Thymus (tissue), 11 donors: ENCODE results near the gene CADPS2. TPM values are rescaled to one million over a fixed set of nuclear protein-coding genes. Genes with fewer than 3 reads are reported as not detected.

Experiments used
- DNase-seq, 9 donors: peaks; one replicate each; pipeline ENCODE4 v3.0.0-alpha.2; 2013; ENCODE audit warnings: low spot score in 9 of 9, low read depth in 6 of 9, missing footprints in 1 of 9
- H3K27ac ChIP-seq, 2 donors: one replicate each; pipeline ENCODE4 v1.5.1; 2013; ENCODE audit warnings: control low read depth in 1 of 2, low read depth in 1 of 2, low read length in 1 of 2, mild to moderate bottlenecking in 1 of 2, moderate library complexity in 1 of 2
- H3K27me3 ChIP-seq, 2 donors: one replicate each; pipeline ENCODE4 v1.5.1; 2013; ENCODE audit warnings: low read length in 1 of 2; ENCODE audit not compliant: control insufficient read depth in 2 of 2, insufficient read depth in 1 of 2
- H3K36me3 ChIP-seq, 2 donors: one replicate each; pipeline ENCODE4 v1.5.1; 2013; ENCODE audit warnings: low read length in 1 of 2, mild to moderate bottlenecking in 1 of 2, moderate library complexity in 1 of 2; ENCODE audit not compliant: control insufficient read depth in 2 of 2, insufficient read depth in 2 of 2
- H3K4me1 ChIP-seq, 2 donors: one replicate each; pipeline ENCODE4 v1.5.1; 2013; ENCODE audit warnings: low read length in 2 of 2; ENCODE audit not compliant: control insufficient read depth in 2 of 2, insufficient read depth in 2 of 2
- H3K4me3 ChIP-seq, 2 donors: one replicate each; pipeline ENCODE4 v1.5.1; 2013; ENCODE audit warnings: low read length in 2 of 2, control low read depth in 1 of 2, mild to moderate bottlenecking in 1 of 2
- H3K9me3 ChIP-seq, 2 donors: one replicate each; pipeline ENCODE4 v1.5.1; 2013; ENCODE audit warnings: low read length in 1 of 2, mild to moderate bottlenecking in 1 of 2; ENCODE audit not compliant: control insufficient read depth in 2 of 2, insufficient read depth in 1 of 2
- WGBS: extraction: QIAGEN DNeasy Blood & Tissue Kit; methylation state at CpG from one replicate; pipeline ENCODE4 v1.1.7; 2013; 5-methylcytosine and 5-hydroxymethylcytosine counted together
- polyA plus RNA-seq: library from polyadenylated mRNA; stranded (reverse); fragments of 200-250 nt; gene quantifications from one replicate; pipeline ENCODE4 v1.2.3, GENCODE V29; 2013
- total RNA-seq: library from RNA; stranded (reverse); fragments of 120-200 nt; gene quantifications from one replicate; pipeline ENCODE4 v1.2.4, GENCODE V29; 2013
- donor health status: healthy.

CADPS2 gene
- total and polyA plus RNA-seq, 2 donors: 7.4 to 9.5 TPM

- Histone ChIP-seq H3K4me1 (no peaks in the 10 kb centered on the region), H3K9me3 (no peaks in the 10 kb centered on the region), H3K4me3 (no peak overlapping the region), H3K27ac (no peak overlapping the region), H3K27me3 (no peaks in the 10 kb centered on the region), H3K36me3 (no peaks in the 10 kb centered on the region)
- 98% methylated on average over 1 of the region's 1 CpG for WGBS
- no peak for DNase-seq
These were observed 82.4 kb downstream of the CADPS2 start for GRCh38 chr7:122803851-122804250.

- Histone ChIP-seq H3K27ac (no peak overlapping the region), H3K27me3 (no peaks in the 10 kb centered on the region), H3K4me1 (no peaks in the 10 kb centered on the region), H3K36me3 (no peaks in the 10 kb centered on the region), H3K9me3 (no peaks in the 10 kb centered on the region), H3K4me3 (no peak overlapping the region)
- WGBS: 57% methylated on average over 2 of the region's 2 CpGs
- no peak for DNase-seq
These were observed 82.9 kb downstream of the CADPS2 start for GRCh38 chr7:122803323-122803722.

GRCh38 chr7:122802301-122802751, 83.9 kb downstream of the CADPS2 start:
- no peaks in the 10 kb centered on the region for H3K27me3 ChIP-seq
- H3K4me3 ChIP-seq: no peak overlapping the region
- no peaks in the 10 kb centered on the region for H3K36me3 ChIP-seq
- no peaks in the 10 kb centered on the region for H3K4me1 ChIP-seq
- no peak overlapping the region for H3K27ac ChIP-seq
- H3K9me3 ChIP-seq: no peaks in the 10 kb centered on the region
- 51% methylated on average over 6 of the region's 6 CpGs for WGBS
- DNase-seq: no peak

GRCh38 chr7:122791959-122792545, 94.2 kb downstream of the CADPS2 start:
- no peaks in the 10 kb centered on the region for H3K27me3 ChIP-seq
- WGBS: 93% methylated on average over 3 of the region's 3 CpGs
- no peaks in the 10 kb centered on the region for H3K4me1 ChIP-seq
- H3K9me3 ChIP-seq: no peaks in the 10 kb centered on the region
- no peaks in the 10 kb centered on the region for H3K36me3 ChIP-seq
- no peak for DNase-seq
- H3K27ac ChIP-seq: no peak overlapping the region
- H3K4me3 ChIP-seq: no peak overlapping the region

GRCh38 chr7:122790591-122790990, 95.7 kb downstream of the CADPS2 start:
- no peak for DNase-seq
- Histone ChIP-seq H3K4me1 (no peaks in the 10 kb centered on the region), H3K9me3 (no peaks in the 10 kb centered on the region), H3K4me3 (no peak overlapping the region), H3K36me3 (no peaks in the 10 kb centered on the region), H3K27ac (no peak overlapping the region), H3K27me3 (no peaks in the 10 kb centered on the region)
- 82% methylated on average over 2 of the region's 2 CpGs for WGBS

- no peaks in the 10 kb centered on the region for H3K36me3 ChIP-seq
- DNase-seq: no peak
- no peaks in the 10 kb centered on the region for H3K4me1 ChIP-seq
- 92% methylated on average over 3 of the region's 3 CpGs for WGBS
- H3K4me3 ChIP-seq: no peak overlapping the region
- no peaks in the 10 kb centered on the region for H3K9me3 ChIP-seq
- H3K27me3 ChIP-seq: no peaks in the 10 kb centered on the region
- H3K27ac ChIP-seq: no peak overlapping the region
These were observed 96.1 kb downstream of the CADPS2 start for GRCh38 chr7:122790132-122790531.

GRCh38 chr7:122789156-122789555, 97.1 kb downstream of the CADPS2 start:
- Histone ChIP-seq H3K27ac (no peak overlapping the region), H3K4me3 (no peak overlapping the region), H3K27me3 (no peaks in the 10 kb centered on the region), H3K36me3 (no peaks in the 10 kb centered on the region), H3K9me3 (no peaks in the 10 kb centered on the region), H3K4me1 (no peaks in the 10 kb centered on the region)
- no peak for DNase-seq
- 56% methylated on average over 1 of the region's 1 CpG for WGBS

GRCh38 chr7:122770686-122771335, 115.4 kb downstream of the CADPS2 start:
- H3K4me3 ChIP-seq: no peak overlapping the region
- H3K4me1 ChIP-seq: no peaks in the 10 kb centered on the region
- H3K9me3 ChIP-seq: no peaks in the 10 kb centered on the region
- H3K27ac ChIP-seq: no peak overlapping the region
- DNase-seq: no peak
- 69% methylated on average over 4 of the region's 4 CpGs for WGBS
- H3K27me3 ChIP-seq: no peaks in the 10 kb centered on the region
- no peaks in the 10 kb centered on the region for H3K36me3 ChIP-seq

GRCh38 chr7:122768827-122769226, 117.4 kb downstream of the CADPS2 start:
- Histone ChIP-seq H3K36me3 (no peaks in the 10 kb centered on the region), H3K9me3 (no peaks in the 10 kb centered on the region), H3K27me3 (no peaks in the 10 kb centered on the region), H3K4me1 (no peaks in the 10 kb centered on the region), H3K27ac (no peak overlapping the region), H3K4me3 (no peak overlapping the region)
- WGBS: 77% methylated on average over 3 of the region's 3 CpGs
- DNase-seq: no peak
